Endothelial cell of umbilical vein (primary cell): ENCODE data around the gene CCNE1.

Experiments used
- CTCF ChIP-seq, 2 donors: IDR thresholded peaks; 1 replicate in 1 of 2; 2 replicates in 1 of 2; pipeline ENCODE4 v1.5.1; 2011; ENCODE audit warnings: low read length in 2 of 2, mild to moderate bottlenecking in 2 of 2, moderate library complexity in 2 of 2, control low read depth in 1 of 2, inconsistent platforms in 1 of 2, low read depth in 1 of 2; ENCODE audit not compliant: insufficient read depth in 1 of 2; ENCODE audit errors: extremely low read depth in 1 of 2
- EZH2 ChIP-seq: IDR thresholded peaks from 2 replicates; pipeline ENCODE4 v1.6.1; 2012; ENCODE audit warnings: borderline replicate concordance, low read depth, mild to moderate bottlenecking, moderate library complexity, low read length, inconsistent platforms; ENCODE audit not compliant: severe bottlenecking
- FOS ChIP-seq: IDR thresholded peaks from 2 replicates; pipeline ENCODE4 v1.6.1; 2011; ENCODE audit warnings: mild to moderate bottlenecking, low read length, moderate library complexity, borderline replicate concordance; ENCODE audit not compliant: insufficient read depth
- GATA2 ChIP-seq: IDR thresholded peaks from 2 replicates; pipeline ENCODE4 v1.7.0; 2011; ENCODE audit warnings: low read depth, mild to moderate bottlenecking, moderate library complexity, mixed read lengths, low read length; ENCODE audit not compliant: insufficient read length, insufficient read depth
- JUN ChIP-seq: IDR thresholded peaks from 2 replicates; pipeline ENCODE4 v1.6.1; 2011; ENCODE audit warnings: borderline replicate concordance, low read depth; ENCODE audit not compliant: insufficient read length, insufficient read depth
- MAX ChIP-seq: IDR thresholded peaks from 2 replicates; pipeline ENCODE4 v1.6.1; 2011; ENCODE audit not compliant: insufficient read depth, insufficient read length
- MYC ChIP-seq: IDR thresholded peaks from one replicate; pipeline ENCODE4 v1.6.1; 2011; ENCODE audit warnings: mild to moderate bottlenecking, low read depth, low read length
- POLR2A ChIP-seq: IDR thresholded peaks from 2 replicates; pipeline ENCODE4 v1.6.1; 2012; ENCODE audit warnings: low read depth, mild to moderate bottlenecking, control low read depth, low read length
- POLR2AphosphoS5 ChIP-seq: IDR thresholded peaks from 2 replicates; pipeline ENCODE4 v1.6.1; 2012; ENCODE audit warnings: low read depth, mild to moderate bottlenecking, control low read depth, low read length, moderate library complexity; ENCODE audit not compliant: insufficient read depth

GRCh38 chr19:29763196-29763595 lies 48.6 kb upstream of the CCNE1 start:
- TF ChIP-seq CTCF (IDR thresholded peaks at IDR 0.05; ENCODE audit: extremely low read depth in 1 of 2, insufficient read depth in 1 of 2, low read depth in 1 of 2, low read length in 2 of 2), result no peak
- TF ChIP-seq POLR2A, result no peak
- no peak for TF ChIP-seq MAX
- TF ChIP-seq EZH2, result no peak
- TF ChIP-seq POLR2AphosphoS5, result no peak
- no peak for TF ChIP-seq GATA2
- TF ChIP-seq JUN, result no peak
- no peak for TF ChIP-seq MYC
- TF ChIP-seq FOS, result no peak
